RPMI7951 (cell line): Measurements from ENCODE around the gene CNTNAP3B. TPM values are rescaled to one million over a fixed set of nuclear protein-coding genes. Genes with fewer than 3 reads are reported as not detected.
A peak's percentile ranks its signal among the peaks of the same experiment; 100 is the strongest.
"Not testable (repeated sequence)": the region's sequence is repeated elsewhere in the genome, so short reads cannot be mapped to it uniquely, and the experiment has no call there.

Experiments
- DNase-seq: peaks from one replicate; pipeline ENCODE4 v3.0.0-alpha.2; 2012; ENCODE audit warnings: low read depth
- total RNA-seq: library from RNA; depleted of rRNA; stranded (reverse); fragments of >200 nt; shearing (Covaris generic); gene quantifications from 2 replicates; pipeline ENCODE4 v1.2.3, GENCODE V29; 2014; rRNA removed

The CNTNAP3B gene
- 0.78 and 1.3 TPM in 2 replicates for total RNA-seq

GRCh38 chr9:42129073-42129729, at the start of gene CNTNAP3B:
CNTNAP3B (minus strand) TSS chr9:42129426; CDS start chr9:42129094, 332 bp downstream.
- not testable (repeated sequence) for DNase-seq

- not testable (repeated sequence) for DNase-seq
These were observed 31.1 kb upstream of the CNTNAP3B start for GRCh38 chr9:42160299-42160698.

GRCh38 chr9:42127056-42127841, 2.0 kb downstream of the CNTNAP3B start:
- DNase-seq = peak; percentile 2

GRCh38 chr9:42121007-42121406, 8.2 kb downstream of the CNTNAP3B start:
- peak; percentile 11 for DNase-seq

- not testable (repeated sequence) for DNase-seq
These were observed 33.3 kb downstream of the CNTNAP3B start for GRCh38 chr9:42095929-42096328.

- DNase-seq = not testable (repeated sequence)
These were observed 44.7 kb downstream of the CNTNAP3B start for GRCh38 chr9:42084559-42084952.

- not testable (repeated sequence) for DNase-seq
These were observed 45.2 kb downstream of the CNTNAP3B start for GRCh38 chr9:42083877-42084558.

- DNase-seq = not testable (repeated sequence)
These were observed 48.9 kb downstream of the CNTNAP3B start for GRCh38 chr9:42080376-42080775.

GRCh38 chr9:42074868-42075267, 54.4 kb downstream of the CNTNAP3B start:
- not testable (repeated sequence) for DNase-seq

- DNase-seq = not testable (repeated sequence)
These were observed 58.2 kb downstream of the CNTNAP3B start for GRCh38 chr9:42071026-42071425.

- not testable (repeated sequence) for DNase-seq
These were observed 59.0 kb downstream of the CNTNAP3B start for GRCh38 chr9:42070035-42070799.

GRCh38 chr9:42053874-42054273, 75.4 kb downstream of the CNTNAP3B start:
- not testable (repeated sequence) for DNase-seq

- not testable (repeated sequence) for DNase-seq
These were observed 78.5 kb downstream of the CNTNAP3B start for GRCh38 chr9:42050701-42051100.

GRCh38 chr9:42044422-42045010, 84.7 kb downstream of the CNTNAP3B start:
- not testable (repeated sequence) for DNase-seq

- not testable (repeated sequence) for DNase-seq
These were observed 95.7 kb downstream of the CNTNAP3B start for GRCh38 chr9:42033541-42033940.

- DNase-seq = not testable (repeated sequence)
These were observed 108.6 kb downstream of the CNTNAP3B start for GRCh38 chr9:42020639-42021038.

GRCh38 chr9:42018220-42018922, 110.9 kb downstream of the CNTNAP3B start:
- not testable (repeated sequence) for DNase-seq

- DNase-seq = not testable (repeated sequence)
These were observed 114.9 kb downstream of the CNTNAP3B start for GRCh38 chr9:42014317-42014716.

- not testable (repeated sequence) for DNase-seq
These were observed 137.6 kb downstream of the CNTNAP3B start for GRCh38 chr9:41991607-41992006.

- not testable (repeated sequence) for DNase-seq
These were observed 149.0 kb downstream of the CNTNAP3B start for GRCh38 chr9:41980271-41980670.
